Gastroesophageal sphincter (tissue), 4 donors: Measurements from ENCODE around the gene SNX9. TPM values are rescaled to one million over a fixed set of nuclear protein-coding genes. Genes with fewer than 3 reads are reported as not detected.

ENCODE experiments used
- ATAC-seq: fragments of 150-250 bp; one replicate; pipeline ENCODE4 v1.9.1; 2016; ENCODE audit warnings: mild to moderate bottlenecking, moderate library complexity
- H3K27ac ChIP-seq, 4 donors: fragments of 200-600 bp; sonication (generic) in 3 of 4; 1 replicate in 3 of 4; 2 replicates in 1 of 4; pipeline ENCODE4 v1.5.1; 2016 to 2019
- H3K27me3 ChIP-seq: fragments of 200-600 bp; sonication (generic); one replicate; pipeline ENCODE4 v1.5.1; 2019
- H3K36me3 ChIP-seq, 2 donors: fragments of 200-600 bp; sonication (generic); one replicate each; pipeline ENCODE4 v1.5.1; 2019; ENCODE audit warnings: control low read depth in 1 of 2
- H3K4me1 ChIP-seq, 3 donors: fragments of 200-600 bp; sonication (generic); 1 replicate in 2 of 3; 2 replicates in 1 of 3; pipeline ENCODE4 v1.5.1; 2016 to 2019; ENCODE audit warnings: control low read depth in 2 of 3
- H3K4me3 ChIP-seq, 2 donors: fragments of 200-600 bp; sonication (generic); one replicate each; pipeline ENCODE4 v1.5.1; 2019; ENCODE audit warnings: mild to moderate bottlenecking in 1 of 2, moderate library complexity in 1 of 2
- H3K9me3 ChIP-seq, 3 donors: fragments of 200-600 bp; sonication (generic); one replicate each; pipeline ENCODE4 v1.5.1; 2017 to 2019; ENCODE audit warnings: control low read depth in 2 of 3
- EP300 ChIP-seq: sonication (generic); formaldehyde crosslinking; IDR thresholded peaks from one replicate; pipeline ENCODE4 v1.6.1; 2017; ENCODE audit warnings: antibody characterized with exemption, mild to moderate bottlenecking
- POLR2A ChIP-seq, 2 donors: fragments of 450-650 bp; IDR thresholded peaks; one replicate each; pipeline ENCODE4 v1.6.1; 2017; ENCODE audit warnings: antibody characterized with exemption in 2 of 2, mild to moderate bottlenecking in 2 of 2, moderate library complexity in 1 of 2
- POLR2AphosphoS5 ChIP-seq: sonication (generic); formaldehyde crosslinking; IDR thresholded peaks from one replicate; pipeline ENCODE4 v1.6.1; 2017; ENCODE audit warnings: antibody characterized with exemption
- WGBS, 2 donors: methylation state at CpG; one replicate each; pipeline ENCODE4 v1.1.5; 2018; ENCODE audit warnings: low coverage in 1 of 2; 5-methylcytosine and 5-hydroxymethylcytosine counted together
- total RNA-seq, 4 donors: library from RNA; depleted of rRNA; stranded (reverse); fragments of >200 nt; gene quantifications; one replicate each; pipeline ENCODE4 v1.1.0, GENCODE V29; 2016
- TF ChIP-seq, protein P1 (sequence below), 4 experiments: fragments of 200-600 bp in 2 of 4; fragments of 450-650 bp in 2 of 4; sonication (generic) in 1 of 4; IDR thresholded peaks; one replicate each; pipeline ENCODE4 v1.5.1; 2017 to 2019; ENCODE audit warnings: antibody characterized with exemption in 4 of 4, mild to moderate bottlenecking in 2 of 4, moderate library complexity in 2 of 4

Gene SNX9
- total RNA-seq, 4 donors from 2014 or later = 68.3 to 101 (median 85.0) TPM

DNA sequence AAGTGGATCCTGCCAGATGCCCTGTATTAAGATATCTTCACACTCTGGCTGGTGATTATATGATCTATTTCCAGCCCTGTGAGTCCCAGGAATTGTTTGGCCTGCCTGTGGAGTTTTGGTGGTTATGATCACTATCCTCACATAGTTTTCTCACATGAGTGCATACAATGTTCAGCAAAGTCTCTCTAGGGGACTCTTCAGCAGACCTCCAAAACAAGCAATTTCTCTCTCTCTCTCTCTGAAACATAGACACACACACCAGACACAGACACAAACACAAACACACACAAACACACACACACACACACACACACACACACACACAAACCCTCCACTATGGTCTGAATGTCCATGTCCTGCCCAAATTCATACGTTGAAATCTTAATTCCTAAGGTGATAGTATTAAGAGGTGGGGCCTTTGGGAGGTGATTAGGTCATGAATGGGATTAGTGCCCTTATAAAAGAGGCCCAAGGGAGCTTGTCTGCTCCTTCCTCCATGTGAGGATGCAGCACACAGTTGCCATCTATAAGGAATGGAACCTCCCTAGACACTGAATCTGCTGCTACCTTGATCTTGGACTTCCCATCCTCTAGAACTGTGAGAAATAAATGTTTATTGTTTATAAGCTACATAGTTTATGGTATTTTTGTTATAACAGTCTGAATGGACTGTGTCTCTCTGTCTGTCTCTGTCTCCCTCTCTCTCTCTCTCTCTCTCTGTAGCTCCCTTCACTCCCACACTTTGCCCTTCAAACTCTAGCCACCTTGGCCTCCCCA lies 136.6 kb downstream of the SNX9 start:
- no peak for TF ChIP-seq EP300
- TF ChIP-seq POLR2A (IDR thresholded peaks at IDR 0.05) = no peak
- TF ChIP-seq POLR2AphosphoS5 = no peak
- TF ChIP-seq, protein P1, sequence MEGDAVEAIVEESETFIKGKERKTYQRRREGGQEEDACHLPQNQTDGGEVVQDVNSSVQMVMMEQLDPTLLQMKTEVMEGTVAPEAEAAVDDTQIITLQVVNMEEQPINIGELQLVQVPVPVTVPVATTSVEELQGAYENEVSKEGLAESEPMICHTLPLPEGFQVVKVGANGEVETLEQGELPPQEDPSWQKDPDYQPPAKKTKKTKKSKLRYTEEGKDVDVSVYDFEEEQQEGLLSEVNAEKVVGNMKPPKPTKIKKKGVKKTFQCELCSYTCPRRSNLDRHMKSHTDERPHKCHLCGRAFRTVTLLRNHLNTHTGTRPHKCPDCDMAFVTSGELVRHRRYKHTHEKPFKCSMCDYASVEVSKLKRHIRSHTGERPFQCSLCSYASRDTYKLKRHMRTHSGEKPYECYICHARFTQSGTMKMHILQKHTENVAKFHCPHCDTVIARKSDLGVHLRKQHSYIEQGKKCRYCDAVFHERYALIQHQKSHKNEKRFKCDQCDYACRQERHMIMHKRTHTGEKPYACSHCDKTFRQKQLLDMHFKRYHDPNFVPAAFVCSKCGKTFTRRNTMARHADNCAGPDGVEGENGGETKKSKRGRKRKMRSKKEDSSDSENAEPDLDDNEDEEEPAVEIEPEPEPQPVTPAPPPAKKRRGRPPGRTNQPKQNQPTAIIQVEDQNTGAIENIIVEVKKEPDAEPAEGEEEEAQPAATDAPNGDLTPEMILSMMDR (IDR thresholded peaks at IDR 0.05) = no peak
- 83 to 100% methylated on average over 1 of the region's 1 CpG for WGBS, 2 donors
- no peak for ATAC-seq

DNA sequence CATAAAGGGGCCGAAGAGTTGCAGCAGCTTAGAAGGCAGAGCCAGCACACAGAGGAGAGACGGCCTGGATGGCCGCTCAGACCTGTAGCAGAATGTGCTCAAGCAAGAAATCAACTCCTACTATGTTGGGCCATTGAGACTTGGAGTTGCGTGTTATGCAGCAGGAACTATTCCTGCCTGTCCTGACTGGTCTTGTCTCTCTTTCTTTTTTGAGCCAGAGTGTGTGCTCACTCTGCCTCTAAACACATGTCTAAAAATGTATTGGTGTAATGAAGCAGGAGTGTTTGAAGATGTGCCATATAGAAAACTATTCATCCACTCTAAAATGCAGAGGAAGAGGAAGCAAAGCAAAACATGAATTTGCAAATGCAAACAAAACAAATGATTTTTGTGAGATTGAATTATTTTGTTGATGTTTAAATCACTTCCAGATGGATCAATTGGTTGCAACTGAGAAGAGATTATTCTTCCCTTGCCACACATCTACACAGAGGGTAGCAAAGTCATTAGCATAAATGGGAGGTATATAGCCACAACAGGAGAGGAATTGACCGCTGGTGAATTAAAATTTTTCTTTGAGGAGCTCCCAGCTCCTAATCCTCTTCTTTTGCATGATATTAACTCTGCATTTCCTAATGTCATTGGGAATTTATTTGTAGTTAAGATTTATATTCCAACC lies 138.2 kb downstream of the SNX9 start:
- 84 to 89% methylated on average over 1 to 4 of the region's 5 CpGs for WGBS, 2 donors
- ATAC-seq = no peak

More for the DNA sequence above, 136.6 kb downstream of the SNX9 start:
- Histone ChIP-seq H3K27me3 (no peaks in the 10 kb centered on the region), H3K9me3 (peaks cover 0 to 28% (median 0%) of the 10 kb centered on the region in 3 donors), H3K4me3 (no peak overlapping the region), H3K36me3 (no peaks in the 10 kb centered on the region), H3K27ac (no peak overlapping the region), H3K4me1 (peaks cover 0 to 2% (median 0%) of the 10 kb centered on the region in 3 donors)

DNA sequence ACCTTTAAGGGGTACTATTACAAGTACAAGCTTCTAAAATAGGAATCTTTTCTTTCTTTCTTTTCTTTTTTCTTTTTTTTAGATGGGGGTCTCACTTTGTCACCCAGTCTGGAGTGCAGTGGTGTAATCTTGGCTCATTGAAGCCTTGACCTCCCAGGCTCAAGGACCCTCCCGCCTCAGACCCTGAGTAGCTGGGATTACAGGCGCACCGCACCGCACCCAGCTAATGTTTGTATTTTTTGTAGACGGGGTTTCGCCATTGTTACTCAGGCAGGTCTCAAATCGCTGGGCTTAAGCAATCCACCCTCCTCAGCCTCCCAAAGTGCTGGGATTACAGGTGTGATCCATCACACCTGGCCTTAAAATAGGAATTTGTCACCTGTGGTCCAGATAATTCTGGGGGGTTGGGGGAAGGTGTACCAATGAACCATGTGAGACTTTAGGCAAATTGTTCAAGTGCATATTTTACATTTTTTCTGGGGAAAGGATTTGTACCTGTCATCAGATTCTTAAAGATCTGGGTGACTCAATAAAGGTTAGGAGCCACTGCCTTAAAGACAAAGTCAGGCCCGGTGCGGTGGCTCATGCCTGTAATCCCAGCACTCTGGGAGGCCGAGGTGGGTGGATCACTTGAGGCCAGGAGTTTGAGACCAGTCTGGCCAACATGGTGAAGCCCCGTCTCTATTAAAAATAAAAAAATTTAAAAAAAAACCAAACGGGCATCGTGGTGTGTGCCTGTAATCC lies 139.0 kb downstream of the SNX9 start:
- 87 to 96% methylated on average over 4 to 8 of the region's 13 CpGs for WGBS, 2 donors
- peaks cover 0 to 28% (median 0%) of the 10 kb centered on the region in 3 donors for H3K9me3 ChIP-seq
- no peak overlapping the region for H3K4me3 ChIP-seq
- no peaks in the 10 kb centered on the region for H3K27me3 ChIP-seq
- no peak for ATAC-seq
- TF ChIP-seq, protein P1 (IDR thresholded peaks at IDR 0.05) = no peak
- TF ChIP-seq POLR2AphosphoS5 (no peak), POLR2A (IDR thresholded peaks at IDR 0.05) (no peak), EP300 (no peak)
- H3K4me1 ChIP-seq = no peaks in the 10 kb centered on the region
- H3K27ac ChIP-seq = no peak overlapping the region
- no peaks in the 10 kb centered on the region for H3K36me3 ChIP-seq

More for the DNA sequence above, 138.2 kb downstream of the SNX9 start:
- no peaks in the 10 kb centered on the region for H3K4me1 ChIP-seq
- peaks cover 0 to 28% (median 0%) of the 10 kb centered on the region in 3 donors for H3K9me3 ChIP-seq
- no peak for TF ChIP-seq POLR2AphosphoS5
- TF ChIP-seq POLR2A (IDR thresholded peaks at IDR 0.05) = no peak
- H3K27me3 ChIP-seq = no peaks in the 10 kb centered on the region
- no peaks in the 10 kb centered on the region for H3K36me3 ChIP-seq
- no peak overlapping the region for H3K27ac ChIP-seq
- no peak overlapping the region for H3K4me3 ChIP-seq

DNA sequence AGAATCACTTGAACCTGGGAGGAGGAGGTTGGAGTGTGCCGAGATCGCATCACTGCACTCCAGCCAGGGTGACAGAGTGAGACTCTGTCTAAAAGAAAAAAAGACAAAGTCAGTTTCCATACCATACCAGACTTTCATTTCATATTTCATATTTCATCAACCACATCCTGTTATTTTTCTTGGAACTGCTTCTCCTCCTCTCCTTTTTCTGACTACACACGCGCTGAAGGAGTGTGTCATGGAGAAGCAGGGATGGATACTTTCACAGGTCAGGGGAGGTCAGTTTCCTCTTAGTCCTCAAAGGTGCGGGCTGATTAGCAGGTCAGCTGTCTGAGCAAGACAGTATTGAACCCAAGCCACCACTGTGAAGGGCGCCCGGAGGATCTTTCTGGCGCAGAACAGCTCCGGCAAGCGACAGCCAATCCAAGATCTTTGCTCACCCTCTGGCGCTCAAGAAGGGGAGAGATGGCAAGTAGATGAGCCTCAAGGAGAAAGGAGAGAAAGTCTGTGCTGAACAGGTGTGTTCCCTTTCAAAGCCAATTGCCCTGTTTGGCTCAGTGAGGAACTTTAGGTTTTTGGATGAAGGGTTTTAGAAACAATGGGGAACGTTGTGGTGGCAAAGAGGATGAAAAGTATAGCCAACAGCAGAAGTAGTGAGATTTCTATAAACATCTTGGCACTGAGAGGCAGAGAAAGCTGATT lies 139.7 kb downstream of the SNX9 start:
- Histone ChIP-seq H3K4me1 (no peaks in the 10 kb centered on the region), H3K36me3 (no peaks in the 10 kb centered on the region), H3K27me3 (no peaks in the 10 kb centered on the region), H3K4me3 (no peak overlapping the region), H3K9me3 (peaks cover 0 to 25% (median 0%) of the 10 kb centered on the region in 3 donors), H3K27ac (no peak overlapping the region)
- no peak for ATAC-seq
- TF ChIP-seq POLR2A (IDR thresholded peaks at IDR 0.05) = no peak
- TF ChIP-seq, protein P1 (IDR thresholded peaks at IDR 0.05) = no peak
- TF ChIP-seq POLR2AphosphoS5 = no peak
- WGBS, 2 donors = 11 to 78% methylated on average over 1 to 8 of the region's 12 CpGs

DNA sequence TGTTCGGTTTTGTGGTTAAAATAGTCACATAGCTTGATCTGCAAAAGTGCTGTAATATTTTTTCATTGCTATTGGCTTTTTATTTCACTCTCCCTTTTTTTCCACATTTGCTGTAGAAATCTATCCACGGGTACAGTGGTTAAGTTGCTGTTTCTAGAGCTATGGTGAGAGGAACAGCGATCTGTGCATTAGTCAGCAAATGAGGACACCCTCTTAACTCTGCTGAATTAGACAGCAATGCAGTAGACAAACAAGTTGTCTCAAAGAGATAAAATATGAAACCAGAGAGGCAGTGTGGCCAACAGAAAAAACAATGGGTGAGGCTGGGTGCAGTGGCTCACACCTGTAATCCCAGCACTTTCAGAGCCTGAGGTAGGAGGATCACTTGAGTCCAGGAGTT lies 141.1 kb downstream of the SNX9 start:
- Histone ChIP-seq H3K27me3 (no peaks in the 10 kb centered on the region), H3K9me3 (peaks cover 0 to 11% (median 0%) of the 10 kb centered on the region in 3 donors), H3K4me3 (no peak overlapping the region), H3K27ac (no peak overlapping the region), H3K4me1 (no peaks in the 10 kb centered on the region), H3K36me3 (no peaks in the 10 kb centered on the region)
- WGBS, 2 donors = 74 to 100% methylated on average over 1 to 3 of the region's 3 CpGs
- TF ChIP-seq EP300 = no peak
- no peak for TF ChIP-seq POLR2A (IDR thresholded peaks at IDR 0.05)
- TF ChIP-seq POLR2AphosphoS5 = no peak
- TF ChIP-seq, protein P1 (IDR thresholded peaks at IDR 0.05) = no peak
- no peak for ATAC-seq
